ENCODE data around the gene GLG1.
"Not testable (repeated sequence)": the region's sequence is repeated elsewhere in the genome, so short reads cannot be mapped to it uniquely, and the experiment has no call there.

GLG1 gene

DNA sequence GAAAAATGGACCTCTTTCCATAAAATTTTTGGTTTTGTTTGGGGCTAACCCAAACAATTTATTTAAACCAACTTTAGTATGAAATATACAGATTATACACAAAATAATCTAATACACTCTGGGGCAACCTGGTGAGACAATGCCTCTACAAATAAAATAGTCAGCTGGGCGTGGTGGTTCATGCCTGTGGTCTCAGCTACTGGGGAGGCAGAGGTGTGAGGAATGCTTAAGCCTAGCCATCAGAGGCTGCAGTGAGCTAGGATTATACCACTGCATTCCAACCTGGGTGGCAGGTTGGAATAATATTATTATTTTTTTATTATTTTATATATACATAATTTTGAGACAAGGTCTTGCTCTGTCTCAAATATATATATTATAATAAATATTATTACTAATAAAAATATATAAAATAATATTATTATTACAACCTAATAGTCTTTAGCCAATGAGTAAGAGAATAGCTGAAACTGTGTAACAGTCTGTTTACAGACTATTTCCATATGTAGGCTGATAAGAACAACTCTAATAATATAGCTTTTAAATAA lies 50.5 kb downstream of the GLG1 start:
- no peak for TF ChIP-seq POLR2A (IDR thresholded peaks at IDR 0.05; ENCODE audit: low read depth, low read length)
- DNase-seq (ENCODE audit: insufficient read length, low spot score) (no peak), FAIRE-seq (no peak)

DNA sequence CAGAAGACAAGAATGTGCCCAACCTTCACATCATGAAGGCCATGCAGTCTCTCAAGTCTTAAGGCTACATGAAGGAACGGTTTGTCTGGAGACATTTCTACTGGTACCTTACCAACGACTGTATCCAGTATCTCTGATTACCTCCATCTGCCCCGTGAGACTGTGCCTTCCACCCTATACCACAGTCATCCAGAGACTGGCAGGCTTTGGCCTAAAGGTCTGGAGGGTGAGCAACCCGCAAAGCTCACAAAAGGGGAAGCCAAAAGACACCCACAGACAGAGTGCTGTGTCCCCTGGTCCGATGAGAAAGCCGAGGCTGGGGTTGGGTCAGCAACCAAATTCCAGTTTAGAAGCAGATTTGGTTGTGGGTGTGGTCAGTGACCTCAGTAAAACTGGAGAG lies 54.6 kb downstream of the GLG1 start:
- DNase-seq (ENCODE audit: insufficient read length, low spot score); FAIRE-seq: not testable (repeated sequence)

DNA sequence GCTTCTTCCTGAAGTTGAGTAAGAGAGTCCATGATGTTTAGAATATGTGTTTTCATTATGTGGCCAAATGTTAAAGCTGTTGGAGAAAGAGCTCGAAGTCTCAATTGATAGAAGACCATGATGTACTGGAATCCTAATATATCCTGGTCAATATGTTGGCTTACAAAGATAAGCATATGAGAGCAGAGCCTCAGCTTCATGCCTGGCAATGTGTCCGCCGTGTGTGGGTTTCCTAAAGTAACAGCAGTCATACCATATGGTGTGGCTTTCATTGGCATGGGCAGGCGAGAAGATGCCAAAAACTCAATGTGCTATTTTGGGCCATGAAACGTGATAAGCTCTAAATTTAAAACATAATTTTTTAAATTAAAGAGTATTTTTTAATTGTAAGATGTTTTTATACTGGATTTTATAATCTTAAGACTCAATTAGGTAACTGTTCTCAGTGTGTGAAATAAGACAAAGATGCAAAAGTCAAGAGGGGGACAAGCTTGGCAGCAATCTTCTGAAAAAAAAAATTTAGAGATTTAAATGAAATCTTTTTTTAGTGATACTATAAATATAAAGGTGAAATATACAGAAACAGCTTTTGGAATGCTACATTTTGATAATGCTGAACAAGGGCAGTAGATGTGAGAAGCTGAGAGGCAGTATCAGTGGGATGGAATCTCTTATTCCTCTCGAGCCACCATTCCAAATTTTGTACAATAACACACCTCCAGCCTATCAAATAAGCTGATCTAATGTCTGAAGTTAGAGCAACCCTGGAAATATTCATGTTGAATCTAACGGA lies 56.5 kb downstream of the GLG1 start:
- DNase-seq (ENCODE audit: insufficient read length, low spot score); FAIRE-seq: not testable (repeated sequence)

DNA sequence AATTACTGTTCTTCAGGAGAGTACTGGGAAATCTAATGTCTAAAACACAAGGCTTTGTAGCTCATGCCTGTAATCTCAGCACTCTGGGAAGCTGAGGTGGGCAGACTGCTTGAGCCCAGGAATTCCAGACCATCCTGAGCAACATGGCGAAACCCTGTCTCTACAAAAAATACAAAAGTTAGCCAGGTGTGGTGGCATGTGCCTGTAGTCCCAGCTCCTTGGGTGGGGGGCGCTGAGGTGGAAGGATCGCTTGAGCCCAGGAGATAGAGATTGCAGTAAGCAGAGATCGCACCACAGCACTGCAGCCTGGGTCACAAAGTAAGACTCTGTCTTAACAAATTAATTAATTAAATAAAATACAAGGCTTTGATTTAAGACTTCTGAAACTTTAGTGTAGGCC lies 60.8 kb downstream of the GLG1 start:
- not testable (repeated sequence) for DNase-seq (ENCODE audit: insufficient read length, low spot score); FAIRE-seq

DNA sequence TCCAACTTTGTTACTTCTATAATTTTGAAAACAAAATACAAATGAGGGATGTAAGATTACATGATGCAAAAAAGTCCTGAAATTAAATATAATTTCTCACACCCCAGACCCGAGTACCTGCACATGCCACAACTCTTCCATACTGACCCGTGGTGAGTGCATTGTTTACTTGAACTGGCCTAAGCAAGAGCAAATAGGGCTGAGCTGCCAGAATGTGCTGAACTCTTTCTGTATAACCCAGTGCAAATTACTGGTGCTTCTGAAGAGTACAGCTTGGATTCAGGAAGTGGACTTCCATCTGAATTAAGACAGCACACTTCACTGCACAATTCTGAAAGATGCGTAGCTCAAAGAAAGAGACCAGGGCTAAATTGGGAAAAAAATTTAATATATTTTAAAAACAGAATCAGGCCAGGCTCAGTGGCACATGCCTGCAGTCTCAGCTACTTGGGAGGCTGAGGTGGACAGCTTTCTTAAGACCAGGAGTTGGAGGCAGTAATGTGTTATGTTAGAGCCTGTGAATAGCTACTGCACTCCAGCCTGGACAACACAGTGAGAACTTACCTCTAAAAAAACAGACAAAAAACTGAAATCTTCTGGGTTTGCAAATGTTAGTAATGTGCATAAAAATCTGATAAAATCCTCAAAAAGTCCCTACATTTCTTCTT lies 63.9 kb downstream of the GLG1 start:
- FAIRE-seq; DNase-seq (ENCODE audit: insufficient read length, low spot score): not testable (repeated sequence)

DNA sequence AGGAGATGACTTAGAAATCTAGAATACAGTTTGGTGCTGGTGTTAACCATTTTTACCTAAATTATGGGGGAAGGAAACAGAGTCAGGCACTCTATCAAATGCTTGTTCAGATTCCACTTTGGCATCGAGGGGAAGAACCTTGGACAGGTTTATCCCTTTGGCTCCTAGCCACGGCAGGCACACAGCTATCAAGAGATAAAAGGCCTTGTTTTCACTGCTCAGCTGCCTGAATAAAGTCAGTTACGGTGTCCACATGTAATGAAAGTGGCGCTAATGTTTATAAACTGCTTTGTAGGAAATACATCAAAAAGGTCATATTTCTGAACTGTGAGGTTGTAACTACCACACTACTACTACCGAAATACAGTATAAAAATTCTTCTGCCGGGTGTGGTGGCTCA lies 66.3 kb downstream of the GLG1 start:
- not testable (repeated sequence) for FAIRE-seq; DNase-seq (ENCODE audit: insufficient read length, low spot score)

DNA sequence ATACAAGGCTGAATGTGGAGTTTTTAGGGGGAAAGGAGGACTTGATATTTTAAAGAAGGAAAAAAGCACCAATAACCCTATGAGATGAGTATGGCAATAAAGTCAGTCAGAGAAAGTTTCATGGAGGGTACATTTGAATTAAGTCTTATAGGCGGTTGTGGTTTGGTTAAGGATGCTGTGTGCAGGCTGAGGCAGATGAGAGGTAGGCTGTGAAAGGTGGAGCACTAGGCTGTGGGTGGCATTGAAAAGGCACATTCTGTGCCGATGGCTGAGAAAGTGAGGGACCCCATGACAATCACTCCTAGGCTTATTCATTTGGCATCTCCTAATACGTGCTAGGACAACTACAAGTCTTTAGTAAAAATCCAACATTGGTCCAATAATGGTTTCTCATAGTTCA lies 68.1 kb downstream of the GLG1 start:
- FAIRE-seq, result peak; percentile 6
- not testable (repeated sequence) for DNase-seq (ENCODE audit: insufficient read length, low spot score)

DNA sequence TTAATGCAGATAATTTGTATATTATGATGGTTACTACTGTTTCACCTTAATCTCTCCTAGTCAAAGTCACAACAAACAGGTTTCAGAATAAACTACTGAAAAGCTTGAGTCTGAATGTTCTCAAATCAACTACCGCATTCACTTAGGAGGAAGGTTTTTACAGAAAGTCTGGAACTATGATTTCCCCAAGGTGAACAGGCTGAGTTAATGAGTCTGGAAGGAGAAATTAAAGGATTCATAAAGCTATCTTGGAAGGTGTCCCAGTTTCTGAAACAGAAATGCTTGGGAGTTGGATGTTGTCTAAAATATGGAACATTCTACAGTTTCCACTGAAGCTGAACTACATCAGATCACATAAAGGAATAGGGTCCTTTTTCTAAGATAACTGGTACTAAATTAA lies 69.2 kb downstream of the GLG1 start:
- DNase-seq (ENCODE audit: insufficient read length, low spot score); FAIRE-seq: not testable (repeated sequence)

DNA sequence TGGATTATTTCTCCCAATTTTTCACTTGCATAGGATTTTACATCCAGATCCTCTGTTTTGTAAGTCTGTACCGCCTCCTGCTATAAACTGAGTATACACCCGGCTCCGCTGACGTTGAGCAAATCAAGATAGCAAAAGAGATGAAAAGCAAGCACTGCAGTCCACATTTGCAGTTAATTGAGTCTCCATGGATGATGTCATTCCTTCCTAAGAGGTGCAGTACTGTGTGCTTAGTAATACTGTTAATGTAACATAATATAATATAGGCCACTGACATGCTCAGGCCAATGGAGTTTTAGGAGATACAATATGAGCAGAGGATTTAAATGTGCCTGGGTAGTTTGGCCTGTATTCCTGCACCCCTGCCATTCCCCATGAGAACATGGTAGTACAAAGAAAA lies 72.3 kb downstream of the GLG1 start:
- DNase-seq (ENCODE audit: insufficient read length, low spot score); FAIRE-seq: not testable (repeated sequence)

DNA sequence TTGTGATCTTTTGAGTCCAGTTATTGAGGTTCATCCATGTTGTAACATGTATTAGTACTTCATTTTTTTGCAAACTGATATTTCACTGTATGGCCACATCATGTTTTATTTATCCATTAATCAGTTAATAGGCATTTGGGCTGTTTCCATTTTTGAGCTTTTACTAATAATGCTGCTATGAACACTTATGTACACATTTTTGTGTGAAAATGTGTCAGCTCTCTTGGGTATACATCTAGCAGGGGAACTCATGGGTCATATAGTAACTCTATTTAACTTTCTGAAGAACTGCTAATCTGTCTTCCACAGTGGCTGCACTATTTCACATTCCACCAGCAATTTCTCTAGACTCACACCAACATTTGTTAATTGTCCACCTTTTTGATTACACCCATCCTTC lies 82.0 kb downstream of the GLG1 start:
- no peak for TF ChIP-seq POLR2A (IDR thresholded peaks at IDR 0.05; ENCODE audit: low read depth, low read length)
- no peak for DNase-seq (ENCODE audit: insufficient read length, low spot score)
- no peak for FAIRE-seq

DNA sequence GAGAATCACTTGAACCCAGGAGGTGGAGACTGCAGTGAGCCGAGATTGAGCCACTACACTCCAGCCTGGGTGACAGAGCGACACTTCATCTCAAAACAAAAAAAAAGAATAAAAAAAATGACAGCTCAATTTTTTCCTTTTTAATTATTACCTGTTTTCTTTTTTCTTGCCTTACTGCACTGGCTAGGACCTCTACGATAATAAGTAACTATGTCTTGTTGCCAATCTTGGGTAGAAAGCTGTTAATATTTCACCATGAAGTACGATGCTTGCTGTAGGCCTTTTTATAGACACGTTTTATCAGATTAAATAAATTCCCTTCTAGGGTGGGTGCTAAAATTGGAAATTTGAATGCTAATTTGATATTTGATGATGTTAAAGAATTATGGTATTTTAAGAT lies 82.8 kb downstream of the GLG1 start:
- TF ChIP-seq POLR2A (IDR thresholded peaks at IDR 0.05; ENCODE audit: low read depth, low read length), result no peak
- FAIRE-seq (no peak), DNase-seq (ENCODE audit: insufficient read length, low spot score) (no peak)

DNA sequence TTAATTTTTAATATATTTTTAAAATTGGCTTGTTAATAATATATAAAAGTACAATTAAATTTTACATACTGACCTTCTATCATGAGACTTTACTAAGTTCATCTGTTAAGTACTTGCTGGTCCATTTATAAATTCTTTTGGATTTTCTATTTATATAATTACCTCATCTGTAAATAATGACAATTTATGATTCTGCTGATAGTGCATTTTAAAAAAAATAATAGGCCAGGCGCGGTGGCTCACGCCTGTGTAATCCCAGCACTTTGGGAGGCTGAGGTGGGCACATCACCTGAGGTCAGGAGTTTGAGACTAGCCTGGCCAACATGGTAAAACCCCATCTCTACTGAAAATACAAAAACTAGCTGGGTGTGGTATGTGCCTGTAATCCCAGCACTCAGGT lies 83.2 kb downstream of the GLG1 start:
- not testable (repeated sequence) for DNase-seq (ENCODE audit: insufficient read length, low spot score); FAIRE-seq

DNA sequence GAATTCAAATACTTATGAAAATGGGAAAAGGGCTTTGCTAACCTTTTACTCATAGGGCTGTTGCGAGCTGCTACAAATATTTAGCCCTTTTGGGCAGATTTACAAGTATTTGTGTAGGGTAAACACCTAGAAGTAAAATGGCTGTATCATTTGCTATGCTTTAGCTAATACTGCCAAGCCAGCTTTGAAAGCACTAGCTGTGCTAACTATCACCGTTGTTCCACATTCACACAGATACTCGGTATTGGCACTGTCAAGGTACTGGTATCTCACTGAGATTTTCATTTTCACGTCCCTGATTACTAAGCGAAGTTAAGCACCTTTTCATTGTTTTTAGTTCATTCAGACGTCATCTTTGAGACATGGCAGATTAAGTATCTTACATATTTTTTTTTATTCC lies 84.8 kb downstream of the GLG1 start:
- no peak for TF ChIP-seq POLR2A (IDR thresholded peaks at IDR 0.05; ENCODE audit: low read depth, low read length)
- no peak for FAIRE-seq
- DNase-seq (ENCODE audit: insufficient read length, low spot score), result no peak

DNA sequence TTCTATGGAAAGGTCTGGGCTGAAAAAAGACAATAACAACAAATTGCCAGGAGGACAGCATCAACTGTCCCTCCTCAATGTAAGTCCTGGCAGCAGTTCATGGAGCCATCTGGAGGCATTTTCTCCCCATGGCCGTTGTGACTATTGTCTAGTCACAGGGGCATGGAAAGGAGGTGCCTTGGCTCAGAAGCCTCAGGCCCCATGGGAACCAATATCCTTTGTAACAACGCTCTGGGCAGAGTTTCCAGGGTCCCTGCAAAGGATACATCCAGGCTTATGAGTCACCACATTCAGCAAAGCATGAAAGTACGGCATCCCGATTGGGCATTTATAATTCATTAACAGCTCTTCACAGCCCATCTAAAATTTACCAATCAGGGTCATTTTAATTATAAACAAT lies 85.2 kb downstream of the GLG1 start:
- FAIRE-seq (no peak), DNase-seq (ENCODE audit: insufficient read length, low spot score) (no peak)

DNA sequence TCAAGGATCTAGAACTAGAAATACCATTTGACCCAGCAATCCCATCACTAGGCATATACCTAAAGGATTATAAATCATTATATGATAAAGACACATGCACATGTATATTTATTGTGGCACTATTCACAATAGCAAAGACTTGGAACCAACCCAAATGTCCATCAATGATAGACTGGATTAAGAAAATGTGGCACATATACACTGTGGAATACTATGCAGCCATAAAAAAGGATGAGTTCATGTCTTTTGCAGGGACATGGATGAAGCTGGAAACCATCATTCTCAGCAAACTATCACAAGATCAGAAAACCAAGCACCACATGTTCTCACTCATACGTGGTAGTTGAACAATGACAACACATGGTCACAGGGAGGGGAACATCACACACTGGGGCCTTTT lies 88.0 kb downstream of the GLG1 start:
- FAIRE-seq; DNase-seq (ENCODE audit: insufficient read length, low spot score): not testable (repeated sequence)

More for the DNA sequence above, 85.2 kb downstream of the GLG1 start:
- no peak for TF ChIP-seq POLR2A (IDR thresholded peaks at IDR 0.05; ENCODE audit: low read depth, low read length)

Measured in H54 (cell line).